MCF 10A (cell line): Measurements from ENCODE around the gene GET4. TPM values are rescaled to one million over a fixed set of nuclear protein-coding genes. Genes with fewer than 3 reads are reported as not detected.

ENCODE experiments used
- BruUV-seq: library from RNA; stranded (reverse); fragments of 400-500 nt; replicated peaks from 2 replicates; lab custom pipeline; 2021; lab: Mats Ljungman, UMichigan
- CTCF ChIA-PET: fragments of 300-600 bp; sonication (Branson Sonifier 250); formaldehyde crosslinking; extraction: SDS; loops from one replicate; lab custom pipeline; 2021; ENCODE audit warnings: antibody characterized with exemption, inconsistent platforms; lab: Yijun Ruan, JAX
- POLR2A ChIA-PET: fragments of 300-600, 350-650 bp; sonication (Branson Sonifier 250); formaldehyde crosslinking; extraction: SDS; loops from one replicate; lab custom pipeline; 2020; ENCODE audit warnings: antibody characterized with exemption, inconsistent platforms; lab: Yijun Ruan, JAX
- DNase-seq: peaks from one replicate; pipeline ENCODE4 v3.0.0-alpha.2; 2018; ENCODE audit not compliant: unreplicated experiment
- H3K27ac Mint-ChIP-seq: one replicate; pipeline ENCODE4 v1.8.0; 2022; ENCODE audit warnings: mild to moderate bottlenecking, low read depth, mixed read lengths; ENCODE audit not compliant: unreplicated experiment
- H3K27me3 Mint-ChIP-seq: one replicate; pipeline ENCODE4 v1.8.0; 2022; ENCODE audit warnings: mixed read lengths; ENCODE audit not compliant: insufficient read depth, unreplicated experiment
- H3K36me3 Mint-ChIP-seq: one replicate; pipeline ENCODE4 v1.8.0; 2022; ENCODE audit warnings: mild to moderate bottlenecking, moderate library complexity, mixed read lengths; ENCODE audit not compliant: insufficient read depth, unreplicated experiment
- H3K4me1 Mint-ChIP-seq: one replicate; pipeline ENCODE4 v1.8.0; 2022; ENCODE audit warnings: mixed read lengths; ENCODE audit not compliant: insufficient read depth, unreplicated experiment
- H3K4me3 Mint-ChIP-seq: one replicate; pipeline ENCODE4 v1.8.0; 2022; ENCODE audit warnings: mild to moderate bottlenecking, moderate library complexity, mixed read lengths; ENCODE audit not compliant: unreplicated experiment
- H3K9me3 Mint-ChIP-seq: one replicate; pipeline ENCODE4 v1.8.0; 2022; ENCODE audit warnings: mixed read lengths; ENCODE audit not compliant: unreplicated experiment
- intact Hi-C: fragments of 100-400 bp; cut with micrococcal nuclease; formaldehyde crosslinking; loops from 2 replicates; pipeline ENCODE4 v1.14.1; 2022
- total RNA-seq: library from RNA; stranded (reverse); gene quantifications from 2 replicates; pipeline ENCODE4 v1.2.3, GENCODE V29; 2022
- TF ChIP-seq, protein P1 (sequence below): fragments of 200-600 bp; IDR thresholded peaks from one replicate; pipeline ENCODE4 v1.8.0; 2022; ENCODE audit warnings: antibody characterized with exemption, mild to moderate bottlenecking; ENCODE audit not compliant: unreplicated experiment

The GET4 gene
- total RNA-seq, 1 experiment from 2014 or later = 32.6 TPM

GRCh38 chr7:918118-918425, 41.7 kb downstream of the GET4 start:
- no peak overlapping the region for H3K4me3 Mint-ChIP-seq
- POLR2A ChIA-PET = interaction anchor here (1.1 kb wide), 1 partner anchor 35 kb away, joined by 4 read pairs; no protein-coding TSS in a partner anchor
- H3K27me3 Mint-ChIP-seq = no peaks in the 10 kb centered on the region
- intact Hi-C loops = no loop called here
- H3K27ac Mint-ChIP-seq = no peak overlapping the region
- no peaks in the 10 kb centered on the region for H3K36me3 Mint-ChIP-seq
- no TSS peak for BruUV-seq
- no peaks in the 10 kb centered on the region for H3K9me3 Mint-ChIP-seq
- H3K4me1 Mint-ChIP-seq = peaks cover 7% of the 10 kb centered on the region
- no peak for DNase-seq
- CTCF ChIA-PET = interaction anchor here (0.5 to 1.1 kb wide), 3 partner anchors 32 to 147 kb away, joined by 3 to 4 read pairs (median 3); no protein-coding TSS in a partner anchor
- TF ChIP-seq, protein P1, sequence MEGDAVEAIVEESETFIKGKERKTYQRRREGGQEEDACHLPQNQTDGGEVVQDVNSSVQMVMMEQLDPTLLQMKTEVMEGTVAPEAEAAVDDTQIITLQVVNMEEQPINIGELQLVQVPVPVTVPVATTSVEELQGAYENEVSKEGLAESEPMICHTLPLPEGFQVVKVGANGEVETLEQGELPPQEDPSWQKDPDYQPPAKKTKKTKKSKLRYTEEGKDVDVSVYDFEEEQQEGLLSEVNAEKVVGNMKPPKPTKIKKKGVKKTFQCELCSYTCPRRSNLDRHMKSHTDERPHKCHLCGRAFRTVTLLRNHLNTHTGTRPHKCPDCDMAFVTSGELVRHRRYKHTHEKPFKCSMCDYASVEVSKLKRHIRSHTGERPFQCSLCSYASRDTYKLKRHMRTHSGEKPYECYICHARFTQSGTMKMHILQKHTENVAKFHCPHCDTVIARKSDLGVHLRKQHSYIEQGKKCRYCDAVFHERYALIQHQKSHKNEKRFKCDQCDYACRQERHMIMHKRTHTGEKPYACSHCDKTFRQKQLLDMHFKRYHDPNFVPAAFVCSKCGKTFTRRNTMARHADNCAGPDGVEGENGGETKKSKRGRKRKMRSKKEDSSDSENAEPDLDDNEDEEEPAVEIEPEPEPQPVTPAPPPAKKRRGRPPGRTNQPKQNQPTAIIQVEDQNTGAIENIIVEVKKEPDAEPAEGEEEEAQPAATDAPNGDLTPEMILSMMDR = no peak

DNA sequence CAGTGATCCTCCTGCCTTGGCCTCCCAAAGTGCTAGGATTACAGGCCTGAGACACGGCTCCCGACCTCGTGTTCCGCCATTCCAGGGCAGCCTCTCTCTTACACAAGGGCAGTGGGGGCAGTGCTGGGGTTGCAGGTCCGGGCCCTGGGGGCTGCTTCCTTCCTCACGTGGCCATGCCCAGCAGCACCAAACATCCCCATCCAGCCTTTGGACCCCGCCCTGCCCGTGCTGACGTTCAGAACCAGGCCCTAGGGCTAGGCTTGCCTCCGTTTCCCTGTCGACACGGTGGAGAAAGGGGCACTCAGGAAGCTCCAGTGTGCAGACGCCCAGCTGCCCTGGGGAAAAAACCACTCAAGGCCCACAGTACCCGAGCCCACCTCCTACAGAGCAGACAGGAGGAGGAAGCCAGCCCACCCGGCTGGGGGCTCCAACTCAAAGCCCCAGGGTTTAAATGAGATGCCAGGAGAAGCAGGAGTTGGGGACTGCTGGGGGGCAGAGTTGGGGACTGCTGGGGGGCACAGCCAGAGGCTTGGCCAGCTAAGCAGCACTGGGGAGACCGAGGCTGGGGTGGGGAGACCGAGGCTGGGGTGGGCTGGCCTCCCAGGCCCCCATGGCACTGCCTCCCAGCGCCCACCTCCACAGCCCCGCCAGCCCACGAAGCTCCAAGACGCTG, 42.2 kb downstream of the GET4 start:
- Mint-ChIP-seq H3K27me3 (no peaks in the 10 kb centered on the region), H3K36me3 (no peaks in the 10 kb centered on the region), H3K27ac (no peak overlapping the region), H3K4me3 (no peak overlapping the region), H3K4me1 (peaks cover 4% of the 10 kb centered on the region), H3K9me3 (no peaks in the 10 kb centered on the region)
- intact Hi-C loops = no loop called here
- BruUV-seq = no TSS peak
- CTCF ChIA-PET = interaction anchor here (0.6 kb wide), 1 partner anchor 147 kb away, joined by 3 read pairs; no protein-coding TSS in a partner anchor
- POLR2A ChIA-PET = interaction anchor here (1.1 kb wide), 1 partner anchor 34 kb away, joined by 4 read pairs; no protein-coding TSS in a partner anchor
- TF ChIP-seq, protein P1 = no peak
- DNase-seq = no peak

- no peaks in the 10 kb centered on the region for H3K9me3 Mint-ChIP-seq
- no peak overlapping the region for H3K4me3 Mint-ChIP-seq
- intact Hi-C loops = no loop called here
- H3K36me3 Mint-ChIP-seq = no peaks in the 10 kb centered on the region
- H3K27ac Mint-ChIP-seq = peak overlapping the region; percentile 59
- TF ChIP-seq, protein P1 = no peak
- H3K27me3 Mint-ChIP-seq = no peaks in the 10 kb centered on the region
- no peaks in the 10 kb centered on the region for H3K4me1 Mint-ChIP-seq
- no TSS peak for BruUV-seq
- POLR2A ChIA-PET = no interaction called here
- CTCF ChIA-PET = no interaction called here
- no peak for DNase-seq
Measured at GRCh38 chr7:919114-919442, 42.7 kb downstream of the GET4 start.

DNA sequence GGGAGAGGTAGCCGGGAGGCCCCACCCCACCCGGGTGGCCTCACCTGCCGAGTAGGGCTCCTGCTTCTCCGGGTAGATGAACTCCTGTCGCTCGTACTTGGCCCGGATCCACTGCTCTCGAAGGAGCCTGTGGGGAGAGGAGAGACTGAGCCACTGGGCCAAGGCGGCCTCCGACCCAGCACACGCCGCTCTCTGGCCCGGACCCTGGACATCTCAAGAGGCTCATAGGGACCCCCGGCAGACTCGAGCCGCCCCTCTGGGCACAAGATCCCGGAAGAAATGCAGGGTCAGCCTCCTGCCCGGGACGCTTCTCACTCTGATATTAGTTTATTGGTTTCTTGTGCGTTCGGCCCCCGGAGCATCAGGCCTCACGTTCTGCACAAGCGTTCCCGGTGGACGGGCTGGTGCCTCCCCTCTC, 43.6 kb downstream of the GET4 start:
- no peaks in the 10 kb centered on the region for H3K27me3 Mint-ChIP-seq
- DNase-seq = no peak
- POLR2A ChIA-PET = no interaction called here
- H3K4me1 Mint-ChIP-seq = no peaks in the 10 kb centered on the region
- TF ChIP-seq, protein P1 = no peak
- intact Hi-C loops = no loop called here
- peak overlapping the region; percentile 59 for H3K27ac Mint-ChIP-seq
- H3K9me3 Mint-ChIP-seq = no peaks in the 10 kb centered on the region
- H3K36me3 Mint-ChIP-seq = no peaks in the 10 kb centered on the region
- H3K4me3 Mint-ChIP-seq = no peak overlapping the region
- no TSS peak for BruUV-seq
- CTCF ChIA-PET = no interaction called here
